BLaER1 (cell line): ENCODE results near the gene SLC4A8.

Source experiments
- H3K27ac ChIP-seq: shearing (Covaris generic); formaldehyde crosslinking; 2 replicates; pipeline ENCODE4 v1.8.1; 2022
- H3K27me3 ChIP-seq: shearing (Covaris generic); formaldehyde crosslinking; 2 replicates; pipeline ENCODE4 v1.8.1; 2022
- H3K36me3 ChIP-seq: shearing (Covaris generic); formaldehyde crosslinking; 2 replicates; pipeline ENCODE4 v1.8.1; 2022
- H3K4me1 ChIP-seq: shearing (Covaris generic); formaldehyde crosslinking; 2 replicates; pipeline ENCODE4 v1.8.1; 2022
- H3K4me2 ChIP-seq: shearing (Covaris generic); formaldehyde crosslinking; 2 replicates; pipeline ENCODE4 v1.8.1; 2022
- H3K4me3 ChIP-seq: shearing (Covaris generic); formaldehyde crosslinking; 2 replicates; pipeline ENCODE4 v1.8.1; 2022
- H3K9ac ChIP-seq: shearing (Covaris generic); formaldehyde crosslinking; 2 replicates; pipeline ENCODE4 v1.8.1; 2022
- H3K9me3 ChIP-seq: shearing (Covaris generic); formaldehyde crosslinking; 2 replicates; pipeline ENCODE4 v1.8.1; 2022
- H4K20me1 ChIP-seq: shearing (Covaris generic); formaldehyde crosslinking; 2 replicates; pipeline ENCODE4 v1.8.1; 2022
- Cebpa-rat ChIP-seq: shearing (Covaris generic); IDR thresholded peaks from 2 replicates; pipeline ENCODE4 v1.8.1; 2022

SLC4A8 gene

DNA sequence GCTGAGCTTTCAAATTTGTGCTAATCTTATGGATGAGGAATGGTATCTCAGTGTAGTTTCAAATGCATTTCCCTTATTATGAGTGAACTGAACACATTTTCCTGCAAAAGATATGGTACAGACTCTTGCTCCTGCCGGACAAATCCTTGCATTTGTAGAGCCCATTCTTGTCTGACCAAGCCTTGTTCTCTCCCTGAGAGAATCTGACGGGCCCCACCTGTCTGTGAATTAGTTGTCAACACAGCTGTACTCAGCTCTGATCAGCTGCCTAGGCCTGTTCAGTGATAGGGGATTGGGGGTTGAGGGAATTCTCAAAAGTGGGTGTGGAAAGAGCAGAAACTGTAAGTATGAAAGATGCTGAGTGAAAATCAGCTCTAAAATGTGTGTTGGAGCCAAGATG lies 123.6 kb downstream of the SLC4A8 start:
- H3K36me3 ChIP-seq = no peaks in the 10 kb centered on the region
- peaks cover 7% of the 10 kb centered on the region; the same call in 1 of the 2 replicates for H3K9me3 ChIP-seq
- no peak overlapping the region for H3K27ac ChIP-seq
- H3K9ac ChIP-seq = no peak overlapping the region
- no peaks in the 10 kb centered on the region for H3K27me3 ChIP-seq
- H4K20me1 ChIP-seq = no peaks in the 10 kb centered on the region
- TF ChIP-seq Cebpa-rat = no peak
- H3K4me3 ChIP-seq = no peak overlapping the region
- no peak overlapping the region for H3K4me2 ChIP-seq
- no peaks in the 10 kb centered on the region for H3K4me1 ChIP-seq

DNA sequence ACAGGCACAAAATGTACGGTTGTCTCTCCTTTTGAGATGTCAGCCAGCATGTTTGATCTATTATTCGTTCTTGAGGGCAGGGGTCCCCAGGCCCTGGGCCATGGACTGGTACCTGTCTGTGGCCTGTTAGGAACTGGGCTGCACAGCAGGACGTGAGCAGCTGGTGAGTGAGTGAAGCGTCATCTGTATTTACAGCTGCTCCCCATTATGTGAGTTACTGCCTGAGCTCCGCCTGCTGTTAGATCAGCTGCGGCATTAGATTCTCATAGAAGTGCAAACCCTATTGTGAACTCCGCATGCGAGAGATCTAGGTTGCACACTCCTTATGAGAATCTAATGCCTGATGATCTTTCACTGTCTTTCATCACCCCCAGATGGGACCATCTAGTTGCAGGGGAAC lies 125.0 kb downstream of the SLC4A8 start:
- Histone ChIP-seq H3K27ac (no peak overlapping the region), H3K9me3 (peaks cover 7% of the 10 kb centered on the region; the same call in 1 of the 2 replicates), H4K20me1 (no peaks in the 10 kb centered on the region), H3K4me3 (no peak overlapping the region), H3K4me2 (no peak overlapping the region), H3K36me3 (no peaks in the 10 kb centered on the region), H3K9ac (no peak overlapping the region), H3K4me1 (no peaks in the 10 kb centered on the region), H3K27me3 (no peaks in the 10 kb centered on the region)
- TF ChIP-seq Cebpa-rat = no peak
